HepG2 (cell line): ENCODE measurements around the gene LIMD2. TPM values are rescaled to one million over a fixed set of nuclear protein-coding genes. Genes with fewer than 3 reads are reported as not detected.

ENCODE experiments used
- ELF1 ChIP-seq: sonication (generic); formaldehyde crosslinking; IDR thresholded peaks from 2 replicates; pipeline ENCODE4 v1.4.0; 2020; ENCODE audit warnings: missing genetic modification reagents
- ETV6 ChIP-seq: sonication (generic); formaldehyde crosslinking; conservative IDR thresholded peaks from 2 replicates; pipeline ENCODE4 v1.4.0; 2020; ENCODE audit warnings: missing genetic modification reagents
- FOXK2 ChIP-seq: fragments of 450-650 bp; IDR thresholded peaks from 2 replicates; pipeline ENCODE4 v1.6.1; 2016
- HNRNPK ChIP-seq: fragments of 200-400 bp; formaldehyde crosslinking; IDR thresholded peaks from 2 replicates; pipeline ENCODE4 v1.6.1; 2018; ENCODE audit warnings: low read length, low read depth, moderate library complexity, mild to moderate bottlenecking; ENCODE audit not compliant: poor library complexity, severe bottlenecking
- HNRNPUL1 ChIP-seq: fragments of 200-400 bp; formaldehyde crosslinking; IDR thresholded peaks from 2 replicates; pipeline ENCODE4 v1.6.1; 2017; ENCODE audit warnings: low read depth, mild to moderate bottlenecking, low read length, moderate library complexity
- JUND ChIP-seq: sonication (generic); formaldehyde crosslinking; IDR thresholded peaks from 2 replicates; pipeline ENCODE4 v1.8.0; 2022; ENCODE audit warnings: mild to moderate bottlenecking, missing genetic modification reagents
- MEIS1 ChIP-seq: sonication (generic); formaldehyde crosslinking; IDR thresholded peaks from 2 replicates; pipeline ENCODE4 v1.9.0; 2021; ENCODE audit warnings: mild to moderate bottlenecking, missing genetic modification reagents, moderate library complexity, borderline replicate concordance
- MIER2 ChIP-seq: IDR thresholded peaks from 2 replicates; pipeline ENCODE4 v1.6.1; 2016; ENCODE audit warnings: missing biosample characterization, missing genetic modification reagents
- NR2F6 ChIP-seq, 2 experiments: IDR thresholded peaks; 2 replicates each; pipeline ENCODE4 v1.6.1; 2016; ENCODE audit warnings: antibody characterized with exemption in 1 of 2, mild to moderate bottlenecking in 1 of 2
- PAWR ChIP-seq: sonication (generic); formaldehyde crosslinking; IDR thresholded peaks from 2 replicates; pipeline ENCODE4 v1.4.0; 2020; ENCODE audit warnings: missing genetic modification reagents, mild to moderate bottlenecking, borderline replicate concordance
- PHB2 ChIP-seq: fragments of 450-650 bp; IDR thresholded peaks from 2 replicates; pipeline ENCODE4 v1.6.1; 2018; ENCODE audit not compliant: partially characterized antibody
- RFXAP ChIP-seq: sonication (generic); formaldehyde crosslinking; IDR thresholded peaks from 2 replicates; pipeline ENCODE4 v1.4.0; 2020; ENCODE audit warnings: missing genetic modification reagents, borderline replicate concordance
- RXRA ChIP-seq: sonication (generic); formaldehyde crosslinking; IDR thresholded peaks from 2 replicates; pipeline ENCODE4 v1.5.1; 2020; ENCODE audit warnings: missing genetic modification reagents
- SNRNP70 ChIP-seq: fragments of 200-400 bp; formaldehyde crosslinking; IDR thresholded peaks from 2 replicates; pipeline ENCODE4 v1.6.1; 2017; ENCODE audit warnings: mild to moderate bottlenecking, low read depth, low read length, moderate library complexity
- ZFP36L1 ChIP-seq: sonication (generic); formaldehyde crosslinking; IDR thresholded peaks from 2 replicates; pipeline ENCODE4 v1.8.0; 2022; ENCODE audit warnings: mild to moderate bottlenecking, missing genetic modification reagents, moderate library complexity
- ZFP90 ChIP-seq: sonication (generic); formaldehyde crosslinking; IDR thresholded peaks from 2 replicates; pipeline ENCODE4 v1.8.0; 2022; ENCODE audit warnings: missing genetic modification reagents, mild to moderate bottlenecking, inconsistent platforms, borderline replicate concordance
- ZNF207 ChIP-seq: fragments of 450-650 bp; IDR thresholded peaks from 2 replicates; pipeline ENCODE4 v1.6.1; 2016; ENCODE audit warnings: antibody characterized with exemption, borderline replicate concordance
- ZNF446 ChIP-seq: sonication (generic); formaldehyde crosslinking; IDR thresholded peaks from 2 replicates; pipeline ENCODE4 v1.5.0; 2020; ENCODE audit warnings: mild to moderate bottlenecking, missing genetic modification reagents
- ZNF510 ChIP-seq: sonication (generic); formaldehyde crosslinking; IDR thresholded peaks from 2 replicates; pipeline ENCODE4 v1.4.0; 2020; ENCODE audit warnings: low read depth, mild to moderate bottlenecking, missing genetic modification reagents
- ZNF781 ChIP-seq: sonication (generic); formaldehyde crosslinking; IDR thresholded peaks from 2 replicates; pipeline ENCODE4 v1.5.1; 2020; ENCODE audit warnings: borderline replicate concordance, mild to moderate bottlenecking, missing genetic modification reagents; ENCODE audit errors: not compliant biosample characterization
- polyA plus RNA-seq, 8 experiments: library from polyadenylated mRNA; depleted of rRNA in 3 of 8; stranded (reverse) in 7 of 8; unstranded in 1 of 8; fragments of >200 nt; fragmentation: Illumina TruSeq in 4 of 8; extraction: Trizol in 4 of 8; gene quantifications; 2 replicates each; pipeline versions ENCODE4 v1.2.1 to v1.2.3, GENCODE V29; 2011 to 2016; ENCODE audit warnings: low read depth in 4 of 8, missing spikeins in 1 of 8, mixed read lengths in 1 of 8; ENCODE audit not compliant: insufficient read depth in 1 of 8
- total RNA-seq, 5 experiments: library from RNA; depleted of rRNA; stranded (reverse); fragments of >200 nt; fragmentation: Illumina TruSeq; extraction: Trizol; gene quantifications; 2 replicates each; pipeline ENCODE4 v1.2.3, GENCODE V29; 2016; ENCODE audit warnings: low read depth in 1 of 5
- TF ChIP-seq, protein P1 (sequence below): sonication (generic); formaldehyde crosslinking; IDR thresholded peaks from 2 replicates; pipeline ENCODE4 v1.8.0; 2022; ENCODE audit warnings: missing genetic modification reagents, mild to moderate bottlenecking, borderline replicate concordance
- TF ChIP-seq, protein P2 (sequence below): sonication (generic); formaldehyde crosslinking; IDR thresholded peaks from 2 replicates; pipeline ENCODE4 v1.4.0; 2020; ENCODE audit warnings: missing genetic modification reagents
- TF ChIP-seq, protein P3 (sequence below): sonication (generic); formaldehyde crosslinking; IDR thresholded peaks from 2 replicates; pipeline ENCODE4 v1.4.0; 2020; ENCODE audit warnings: mild to moderate bottlenecking, missing genetic modification reagents, borderline replicate concordance
- TF ChIP-seq, protein P4 (sequence below): sonication (generic); formaldehyde crosslinking; IDR thresholded peaks from 2 replicates; pipeline ENCODE4 v1.5.0; 2020; ENCODE audit warnings: missing genetic modification reagents

Gene LIMD2
- total and polyA plus RNA-seq, 2 of the 13 experiments (the other 11 are each of a cell fraction or from before 2014, with no cell fraction given): 9.0 to 20.8 TPM

DNA sequence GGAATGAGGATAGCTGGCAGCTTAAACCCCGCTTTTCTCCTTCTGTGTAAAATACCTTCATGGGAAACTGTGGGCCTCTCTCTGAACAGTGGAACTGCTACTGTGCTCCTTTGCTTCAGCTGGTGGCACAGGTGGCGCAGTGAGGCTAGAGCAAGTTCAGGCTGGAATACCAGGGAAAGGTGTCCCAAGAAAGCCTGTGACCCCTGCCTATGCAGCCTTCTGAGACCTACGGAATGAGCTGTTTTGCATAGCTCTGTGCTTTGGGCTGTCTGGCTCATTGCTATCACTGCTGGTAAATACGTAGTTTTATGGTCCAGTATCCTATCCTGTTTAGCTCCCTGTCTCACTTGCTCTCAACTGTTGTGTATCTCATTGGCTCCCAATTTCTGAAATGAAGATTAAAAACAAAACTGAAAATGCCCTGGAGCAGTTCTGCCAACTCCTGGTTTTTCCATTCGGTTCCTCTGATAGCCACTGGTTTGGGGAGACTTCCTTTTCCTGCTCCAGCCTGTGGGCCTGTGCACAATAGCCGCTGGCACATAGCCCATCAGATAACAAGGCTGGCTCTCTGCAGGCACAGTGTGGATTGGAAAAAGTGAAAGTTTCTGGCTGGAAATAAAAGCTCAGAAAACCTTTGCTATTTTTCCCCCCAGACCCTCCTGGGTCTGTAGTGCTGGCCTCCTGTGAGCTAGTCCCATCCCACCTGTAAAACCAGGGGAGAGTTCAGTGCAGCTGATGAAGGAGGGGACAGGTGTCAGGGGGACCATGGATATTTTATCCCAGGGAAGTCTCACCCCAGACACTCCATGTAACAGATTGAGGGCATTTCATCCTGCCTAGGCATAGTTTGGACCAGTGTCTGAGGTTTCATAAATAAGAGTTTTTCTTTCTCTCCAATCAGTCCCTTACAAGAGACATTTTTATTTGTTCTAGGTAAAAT is 24.0 kb downstream of the LIMD2 start (continued):
- TF ChIP-seq, protein P1, sequence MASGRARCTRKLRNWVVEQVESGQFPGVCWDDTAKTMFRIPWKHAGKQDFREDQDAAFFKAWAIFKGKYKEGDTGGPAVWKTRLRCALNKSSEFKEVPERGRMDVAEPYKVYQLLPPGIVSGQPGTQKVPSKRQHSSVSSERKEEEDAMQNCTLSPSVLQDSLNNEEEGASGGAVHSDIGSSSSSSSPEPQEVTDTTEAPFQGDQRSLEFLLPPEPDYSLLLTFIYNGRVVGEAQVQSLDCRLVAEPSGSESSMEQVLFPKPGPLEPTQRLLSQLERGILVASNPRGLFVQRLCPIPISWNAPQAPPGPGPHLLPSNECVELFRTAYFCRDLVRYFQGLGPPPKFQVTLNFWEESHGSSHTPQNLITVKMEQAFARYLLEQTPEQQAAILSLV (CRISPR knock-in tag): no peak
- TF ChIP-seq HNRNPUL1 (no peak), PAWR (CRISPR knock-in tag) (no peak), ZNF207 (no peak), MIER2 (CRISPR knock-in tag) (no peak), ETV6 (CRISPR knock-in tag) (no peak), RFXAP (CRISPR knock-in tag) (no peak), HNRNPK (no peak), ZFP90 (CRISPR knock-in tag) (no peak), JUND (CRISPR knock-in tag) (no peak), RXRA (CRISPR knock-in tag) (no peak), ZNF446 (CRISPR knock-in tag) (no peak), NR2F6 (IDR thresholded peaks at IDR 0.05) (no peak), NR2F6 (CRISPR knock-in tag; IDR thresholded peaks at IDR 0.05) (no peak), FOXK2 (no peak), ZNF781 (no peak), PHB2 (no peak), MEIS1 (CRISPR knock-in tag) (no peak), ZNF510 (CRISPR knock-in tag) (no peak), SNRNP70 (no peak), ELF1 (no peak), ZFP36L1 (CRISPR knock-in tag) (no peak)
- TF ChIP-seq, protein P2, sequence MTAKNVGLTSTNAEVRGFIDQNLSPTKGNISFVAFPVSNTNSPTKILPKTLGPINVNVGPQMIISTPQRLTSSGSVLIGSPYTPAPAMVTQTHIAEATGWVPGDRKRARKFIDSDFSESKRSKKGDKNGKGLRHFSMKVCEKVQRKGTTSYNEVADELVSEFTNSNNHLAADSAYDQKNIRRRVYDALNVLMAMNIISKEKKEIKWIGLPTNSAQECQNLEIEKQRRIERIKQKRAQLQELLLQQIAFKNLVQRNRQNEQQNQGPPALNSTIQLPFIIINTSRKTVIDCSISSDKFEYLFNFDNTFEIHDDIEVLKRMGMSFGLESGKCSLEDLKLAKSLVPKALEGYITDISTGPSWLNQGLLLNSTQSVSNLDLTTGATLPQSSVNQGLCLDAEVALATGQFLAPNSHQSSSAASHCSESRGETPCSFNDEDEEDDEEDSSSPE (CRISPR knock-in tag): no peak
- TF ChIP-seq, protein P3, sequence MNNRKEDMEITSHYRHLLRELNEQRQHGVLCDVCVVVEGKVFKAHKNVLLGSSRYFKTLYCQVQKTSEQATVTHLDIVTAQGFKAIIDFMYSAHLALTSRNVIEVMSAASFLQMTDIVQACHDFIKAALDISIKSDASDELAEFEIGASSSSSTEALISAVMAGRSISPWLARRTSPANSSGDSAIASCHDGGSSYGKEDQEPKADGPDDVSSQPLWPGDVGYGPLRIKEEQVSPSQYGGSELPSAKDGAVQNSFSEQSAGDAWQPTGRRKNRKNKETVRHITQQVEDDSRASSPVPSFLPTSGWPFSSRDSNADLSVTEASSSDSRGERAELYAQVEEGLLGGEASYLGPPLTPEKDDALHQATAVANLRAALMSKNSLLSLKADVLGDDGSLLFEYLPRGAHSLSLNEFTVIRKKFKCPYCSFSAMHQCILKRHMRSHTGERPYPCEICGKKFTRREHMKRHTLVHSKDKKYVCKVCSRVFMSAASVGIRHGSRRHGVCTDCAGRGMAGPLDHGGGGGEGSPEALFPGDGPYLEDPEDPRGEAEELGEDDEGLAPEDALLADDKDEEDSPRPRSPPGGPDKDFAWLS (CRISPR knock-in tag): 0 out of 2 replicates have a peak, but pooled peaks have one; percentile 73
- TF ChIP-seq, protein P4, sequence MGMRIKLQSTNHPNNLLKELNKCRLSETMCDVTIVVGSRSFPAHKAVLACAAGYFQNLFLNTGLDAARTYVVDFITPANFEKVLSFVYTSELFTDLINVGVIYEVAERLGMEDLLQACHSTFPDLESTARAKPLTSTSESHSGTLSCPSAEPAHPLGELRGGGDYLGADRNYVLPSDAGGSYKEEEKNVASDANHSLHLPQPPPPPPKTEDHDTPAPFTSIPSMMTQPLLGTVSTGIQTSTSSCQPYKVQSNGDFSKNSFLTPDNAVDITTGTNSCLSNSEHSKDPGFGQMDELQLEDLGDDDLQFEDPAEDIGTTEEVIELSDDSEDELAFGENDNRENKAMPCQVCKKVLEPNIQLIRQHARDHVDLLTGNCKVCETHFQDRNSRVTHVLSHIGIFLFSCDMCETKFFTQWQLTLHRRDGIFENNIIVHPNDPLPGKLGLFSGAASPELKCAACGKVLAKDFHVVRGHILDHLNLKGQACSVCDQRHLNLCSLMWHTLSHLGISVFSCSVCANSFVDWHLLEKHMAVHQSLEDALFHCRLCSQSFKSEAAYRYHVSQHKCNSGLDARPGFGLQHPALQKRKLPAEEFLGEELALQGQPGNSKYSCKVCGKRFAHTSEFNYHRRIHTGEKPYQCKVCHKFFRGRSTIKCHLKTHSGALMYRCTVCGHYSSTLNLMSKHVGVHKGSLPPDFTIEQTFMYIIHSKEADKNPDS: no peak
